Activated naive CD4-positive, alpha-beta T cell treated with anti-CD3 and anti-CD28 coated beads for 36 hours (primary cell): ENCODE data around the gene FCSK. TPM values are rescaled to one million over a fixed set of nuclear protein-coding genes. Genes with fewer than 3 reads are reported as not detected.
"Not testable (repeated sequence)": the region's sequence is repeated elsewhere in the genome, so short reads cannot be mapped to it uniquely, and the experiment has no call there.

Experiments
- CTCF ChIA-PET: fragments of 350-600 bp; sonication (Branson Sonifier 250); formaldehyde crosslinking; loops from one replicate; lab custom pipeline; 2021; ENCODE audit warnings: antibody characterized with exemption; lab: Charles Lee
- DNase-seq: peaks from one replicate; pipeline ENCODE4 v3.0.0-alpha.2; 2020
- H3K27ac Mint-ChIP-seq: one replicate; pipeline ENCODE4 v1.8.0; 2021; ENCODE audit warnings: mild to moderate bottlenecking, mixed read lengths
- H3K27me3 Mint-ChIP-seq: one replicate; pipeline ENCODE4 v1.8.0; 2021; ENCODE audit warnings: low read depth, mixed read lengths
- H3K36me3 Mint-ChIP-seq: one replicate; pipeline ENCODE4 v1.8.0; 2021; ENCODE audit warnings: low read depth, mixed read lengths
- H3K4me1 Mint-ChIP-seq: one replicate; pipeline ENCODE4 v1.8.0; 2021; ENCODE audit warnings: low read depth, mixed read lengths
- H3K4me3 Mint-ChIP-seq: one replicate; pipeline ENCODE4 v1.8.0; 2021; ENCODE audit warnings: mild to moderate bottlenecking, moderate library complexity, mixed read lengths
- H3K9me3 Mint-ChIP-seq: one replicate; pipeline ENCODE4 v1.8.0; 2021; ENCODE audit warnings: mixed read lengths
- intact Hi-C: fragments of 100-400 bp; cut with micrococcal nuclease; formaldehyde crosslinking; loops from one replicate; pipeline ENCODE4 v1.15.1; 2023
- total RNA-seq, 2 experiments: library from RNA; stranded (reverse); gene quantifications; one replicate each; pipeline ENCODE4 v1.2.3, GENCODE V29; 2021

FCSK gene
- total RNA-seq, 2 experiments from 2014 or later: 12.2 to 12.6 TPM

DNA sequence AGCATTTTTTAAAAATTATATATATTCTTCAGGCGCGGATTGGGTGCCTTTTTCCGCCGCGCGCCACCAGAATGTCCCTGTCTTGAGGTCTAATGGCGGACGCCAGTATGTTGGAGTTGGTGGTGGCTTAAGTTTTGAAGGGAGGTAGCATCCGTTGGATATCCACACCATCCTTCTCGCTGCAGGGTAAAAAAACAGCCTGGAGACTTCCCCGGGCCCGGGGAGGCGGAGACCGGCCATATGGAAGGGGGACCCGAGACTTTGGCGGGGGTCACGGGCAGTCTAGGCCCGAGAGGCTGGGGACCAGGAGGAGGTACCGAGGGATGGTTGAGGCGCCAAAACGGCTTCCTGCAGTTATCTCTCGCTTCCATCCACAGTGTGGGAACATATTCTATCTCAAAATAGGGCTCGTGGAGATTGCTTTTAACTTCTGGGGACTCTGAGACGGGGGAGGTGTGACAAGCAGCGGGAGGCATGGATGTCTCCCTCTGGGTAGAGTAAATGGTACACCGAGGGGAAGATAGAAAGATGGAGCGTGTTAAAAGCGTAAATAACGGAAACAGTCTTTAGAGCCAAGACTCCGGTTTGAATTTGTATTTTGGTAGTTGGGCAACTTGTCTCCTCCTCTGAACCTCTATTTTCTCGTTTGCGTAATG, 69.5 kb downstream of the FCSK start, which contains the start of gene SF3B3:
Gene SF3B3, plus strand, starts transcription at position 74 of the 656 bp plus-strand sequence. CDS start 2,841 bp downstream, outside the sequence.
- CTCF ChIA-PET: interaction anchor here (0.8 to 1.3 kb wide), 4 partner anchors 22 to 593 kb away, joined by 3 read pairs; no protein-coding TSS in a partner anchor

DNA sequence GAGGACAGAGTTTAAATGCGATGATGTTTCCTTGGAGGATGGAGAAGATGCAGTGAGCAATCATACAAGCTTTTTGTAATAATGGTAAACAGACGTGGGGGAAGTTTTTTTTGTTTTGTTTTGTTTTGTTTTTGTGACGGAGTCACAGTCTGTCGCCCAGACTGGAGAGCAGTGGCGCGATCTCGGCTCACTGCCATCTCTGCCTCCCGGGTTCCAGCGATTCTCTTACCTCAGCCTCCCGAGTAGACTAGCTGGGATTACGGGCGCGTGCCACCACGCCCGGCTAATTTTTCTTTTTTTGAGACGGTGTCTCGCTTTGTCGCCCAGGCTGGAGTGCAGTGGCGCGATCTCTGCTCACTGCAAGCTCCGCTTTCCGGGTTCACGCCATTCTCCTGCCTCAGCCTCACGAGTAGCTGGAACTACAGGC, 70.0 kb downstream of the FCSK start:
- Mint-ChIP-seq H3K4me3 (peak overlapping the region; percentile 94), H3K4me1 (peaks cover 57% of the 10 kb centered on the region), H3K27ac (peak overlapping the region; percentile 99), H3K36me3 (peaks cover 59% of the 10 kb centered on the region)
- peak; percentile 36 for DNase-seq
- intact Hi-C loops: loop anchor here (10.0 kb wide), 1 partner anchor 270 kb away; the partner anchor contains the start of gene EXOSC6
- H3K27me3 Mint-ChIP-seq, H3K9me3 Mint-ChIP-seq: not testable (repeated sequence)
- CTCF ChIA-PET: interaction anchor here (1.0 to 1.2 kb wide), 4 partner anchors 15 to 272 kb away, joined by 3 to 5 read pairs (median 3); no protein-coding TSS in a partner anchor

More for the DNA sequence above, 69.5 kb downstream of the FCSK start, which contains the start of gene SF3B3:
- Mint-ChIP-seq H3K27ac (peak within 1 kb of the TSS; percentile 99), H3K4me3 (peak within 1 kb of the TSS; percentile 94), H3K36me3 (peaks cover 54% of the 10 kb centered on the region), H3K4me1 (peaks cover 51% of the 10 kb centered on the region), H3K27me3 (no peaks in the 10 kb centered on the region), H3K9me3 (no peaks in the 10 kb centered on the region)
- no peak for DNase-seq
- intact Hi-C loops: loop anchor here (1.0 to 10.0 kb wide), 10 partner anchors 48 to 269 kb away; partner anchors contain the start of genes AARS1, EXOSC6, FCSK and ST3GAL2

DNA sequence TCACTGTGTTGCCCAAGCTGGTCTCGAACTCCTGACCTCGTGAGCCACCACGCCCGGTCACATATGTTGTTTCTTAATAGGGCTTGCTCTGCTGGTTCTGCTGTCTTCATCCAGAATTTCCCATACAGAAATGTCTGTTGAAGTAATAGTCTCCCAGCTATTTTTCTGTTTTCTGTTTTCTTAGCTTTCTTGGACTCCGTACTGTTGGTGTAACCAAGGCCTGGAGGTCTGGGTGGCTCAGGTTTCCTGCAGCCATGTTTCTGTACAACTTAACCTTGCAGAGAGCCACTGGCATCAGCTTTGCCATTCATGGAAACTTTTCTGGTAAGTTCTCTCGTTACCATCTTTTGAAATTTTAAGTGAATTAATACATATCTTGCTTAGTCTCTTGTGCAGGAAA, 72.0 kb downstream of the FCSK start:
- intact Hi-C loops: loop anchor here (5.0 to 10.0 kb wide), 2 partner anchors 36 to 272 kb away; partner anchors contain the start of gene EXOSC6
- H3K9me3 Mint-ChIP-seq: no peaks in the 10 kb centered on the region

DNA sequence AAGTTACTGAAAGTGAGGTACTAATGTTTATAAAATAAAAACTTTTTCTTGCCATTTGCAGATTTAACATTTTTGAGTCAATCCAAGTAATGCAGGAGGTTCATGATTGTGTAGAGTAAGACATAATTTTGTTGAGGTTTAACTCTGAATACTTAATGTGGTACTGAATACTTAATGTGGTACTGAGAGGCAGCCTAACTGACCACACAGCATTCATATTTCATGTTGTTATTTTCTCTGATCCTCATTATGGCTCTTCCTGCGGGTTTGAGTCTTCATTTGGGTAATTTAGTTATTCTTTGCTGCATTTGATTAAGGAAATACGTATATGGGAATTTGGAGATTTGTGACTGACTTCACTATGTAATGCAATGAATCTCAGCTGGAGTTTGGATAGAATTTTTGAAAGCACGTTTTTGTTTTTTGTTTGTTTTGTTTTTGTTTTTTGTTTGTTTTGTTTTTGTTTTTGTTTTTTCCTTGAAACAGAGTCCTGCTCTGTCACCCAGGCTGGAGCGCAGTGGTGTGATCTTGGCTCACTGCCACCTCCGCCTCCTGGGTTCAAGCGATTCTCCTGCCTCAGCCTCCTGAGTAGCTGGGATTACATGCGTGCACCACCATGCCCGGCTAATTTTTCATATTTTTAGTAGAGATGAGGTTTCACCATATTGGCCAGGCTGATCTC, 73.1 kb downstream of the FCSK start:
- CTCF ChIA-PET: interaction anchor here (0.6 kb wide), 2 partner anchors 18 to 226 kb away, joined by 3 read pairs; no protein-coding TSS in a partner anchor
- Mint-ChIP-seq H3K27ac (peak overlapping the region; percentile 60), H3K4me3 (peak overlapping the region; percentile 66), H3K9me3 (no peaks in the 10 kb centered on the region), H3K36me3 (peaks cover 76% of the 10 kb centered on the region), H3K27me3 (no peaks in the 10 kb centered on the region), H3K4me1 (peaks cover 49% of the 10 kb centered on the region)
- intact Hi-C loops: loop anchor here (5.0 to 10.0 kb wide), 2 partner anchors 35 to 273 kb away; partner anchors contain the start of gene EXOSC6
- DNase-seq: no peak

More for the DNA sequence above, 72.0 kb downstream of the FCSK start:
- CTCF ChIA-PET: interaction anchor here (0.7 kb wide), 1 partner anchor 146 kb away, joined by 3 read pairs; no protein-coding TSS in a partner anchor
- H3K4me1 Mint-ChIP-seq: peaks cover 52% of the 10 kb centered on the region
- peaks cover 70% of the 10 kb centered on the region for H3K36me3 Mint-ChIP-seq
- peak overlapping the region; percentile 66 for H3K4me3 Mint-ChIP-seq
- H3K27me3 Mint-ChIP-seq: no peaks in the 10 kb centered on the region
- DNase-seq: no peak
- peak overlapping the region; percentile 60 for H3K27ac Mint-ChIP-seq

DNA sequence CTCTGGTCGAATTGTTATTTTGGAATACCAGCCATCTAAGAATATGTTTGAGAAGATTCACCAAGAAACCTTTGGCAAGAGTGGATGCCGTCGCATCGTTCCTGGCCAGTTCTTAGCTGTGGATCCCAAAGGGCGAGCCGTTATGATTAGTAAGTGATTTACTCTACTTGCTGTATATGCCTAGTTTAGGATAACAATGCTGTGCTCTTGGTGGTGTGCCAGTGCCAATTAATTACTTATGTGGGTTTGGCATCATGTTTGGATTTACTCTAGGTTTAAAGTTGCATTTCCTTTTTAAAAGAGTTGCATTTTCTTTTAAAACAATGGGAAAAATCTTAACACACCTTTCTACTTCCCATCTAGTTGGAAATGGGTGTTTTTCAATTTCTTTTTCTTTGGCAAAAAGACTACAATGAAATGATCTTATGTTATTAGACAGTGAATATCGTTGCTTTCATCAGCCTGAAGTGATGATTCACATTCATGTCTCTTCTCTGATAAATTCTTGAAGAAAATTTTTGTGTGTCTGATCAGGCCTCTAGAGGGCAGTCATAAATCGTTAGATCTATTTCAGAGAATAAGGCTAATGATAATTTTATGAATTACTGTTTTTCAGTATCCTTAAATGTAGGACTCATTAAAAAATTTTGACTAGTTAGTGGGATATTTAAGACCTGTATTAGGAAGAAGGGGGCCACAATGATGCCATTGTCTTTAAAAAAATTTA, 74.8 kb downstream of the FCSK start:
- Mint-ChIP-seq H3K4me3 (peak overlapping the region; percentile 15), H3K36me3 (peaks cover 81% of the 10 kb centered on the region), H3K9me3 (no peaks in the 10 kb centered on the region), H3K27ac (peak overlapping the region; percentile 70), H3K27me3 (no peaks in the 10 kb centered on the region), H3K4me1 (peaks cover 60% of the 10 kb centered on the region)
- intact Hi-C loops: loop anchor here (5.0 to 10.0 kb wide), 2 partner anchors 33 to 274 kb away; partner anchors contain the start of gene EXOSC6
- CTCF ChIA-PET: interaction anchor here (1.0 kb wide), 2 partner anchors 12 to 22 kb away, joined by 3 read pairs; no protein-coding TSS in a partner anchor
- no peak for DNase-seq

Other genes starting within 250 kb of the FCSK start
- gene EXOSC6, start 202.7 kb upstream of the FCSK start, total RNA-seq: 10 to 100 TPM; 20.3 to 21.0 TPM
- 100 to 1,000 TPM; 237 to 238 TPM for gene AARS1, start 165.1 kb upstream of the FCSK start, total RNA-seq
- gene DDX19B, start 155.4 kb upstream of the FCSK start, total RNA-seq: 10 to 100 TPM; 28.7 to 31.3 TPM
- 10 to 100 TPM; 43.4 to 46.0 TPM for gene DDX19A, start 107.7 kb upstream of the FCSK start, total RNA-seq
- gene ST3GAL2, start 15.5 kb upstream of the FCSK start, total RNA-seq: 1 to 10 TPM; 9.3 to 9.9 TPM
- 10 to 100 TPM; 42.0 to 48.7 TPM for gene COG4, start 69.0 kb downstream of the FCSK start, total RNA-seq
- 100 to 1,000 TPM; 397 to 416 TPM for gene SF3B3, start 69.2 kb downstream of the FCSK start, total RNA-seq
- not detected for gene IL34, start 192.0 kb downstream of the FCSK start, total RNA-seq
- 1 to 10 TPM; 2.0 TPM for gene MTSS2, start 231.5 kb downstream of the FCSK start, total RNA-seq